Activated CD8-positive, alpha-beta memory T cell treated with anti-CD3 and anti-CD28 coated beads, Interleukin-2, amount 50 U/mL, for 48 hours (primary cell): ENCODE results near the gene NEMF.
"Not testable (repeated sequence)": the region's sequence is repeated elsewhere in the genome, so short reads cannot be mapped to it uniquely, and the experiment has no call there.

ENCODE experiments used
- DNase-seq: peaks from one replicate; pipeline ENCODE4 v3.0.0-alpha.2; 2020

The NEMF gene

DNA sequence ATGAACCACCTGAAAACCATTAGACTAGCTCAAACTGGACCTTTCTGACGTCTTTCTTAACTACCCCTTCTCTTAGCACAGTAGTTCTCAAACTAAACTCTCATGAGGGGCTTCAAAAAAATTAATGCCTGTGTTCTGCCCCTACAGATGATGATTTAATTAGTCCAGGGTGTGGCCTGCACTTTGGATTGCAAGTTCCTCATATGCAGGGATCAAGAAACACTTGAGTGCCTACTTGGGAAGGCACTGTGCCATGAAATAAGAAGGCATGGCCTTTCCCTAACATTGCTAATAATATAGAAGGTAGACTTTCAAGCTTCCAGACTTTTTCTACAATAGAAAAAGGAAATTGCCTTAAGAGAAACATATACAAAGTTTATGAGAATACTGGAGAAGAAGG lies 107.4 kb downstream of the NEMF start:
- DNase-seq: no peak

DNA sequence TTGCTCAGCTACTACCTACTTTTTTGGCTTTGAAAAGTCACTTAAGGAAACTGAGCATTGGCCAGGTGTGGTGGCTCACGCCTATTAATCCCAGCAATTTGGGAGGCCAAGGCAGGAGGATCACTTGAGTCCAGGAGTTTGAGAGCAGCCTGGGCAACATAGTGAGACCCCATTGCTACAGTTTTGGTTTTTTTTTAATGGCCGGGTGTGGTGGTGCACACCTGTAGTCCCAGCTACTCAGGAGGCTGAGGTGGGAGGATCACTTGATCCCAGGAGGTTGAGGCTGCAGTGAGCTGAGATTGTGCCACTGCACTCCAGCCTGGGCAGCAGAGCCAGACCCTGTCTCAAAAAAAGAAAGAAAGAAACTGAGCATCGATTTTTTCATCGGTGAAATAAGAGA lies 116.9 kb downstream of the NEMF start:
- not testable (repeated sequence) for DNase-seq

DNA sequence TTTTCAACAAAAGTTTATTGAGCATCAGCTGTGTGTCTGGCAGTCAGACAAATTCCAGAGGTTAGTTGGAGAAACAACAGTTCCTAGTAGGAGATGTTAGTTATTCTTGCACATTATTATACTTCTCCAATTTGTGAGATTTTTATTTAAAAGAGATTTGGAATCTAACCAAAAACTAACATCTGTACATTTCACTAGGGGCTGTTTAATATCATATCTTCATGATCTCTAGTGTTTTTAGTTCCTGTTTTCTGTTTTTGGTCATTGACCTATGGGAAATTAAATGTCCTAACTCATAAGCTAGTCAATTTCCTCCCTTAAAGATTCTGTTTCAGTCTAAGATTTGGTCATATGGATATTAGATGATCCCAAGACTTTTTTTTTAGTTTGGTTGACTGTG lies 118.8 kb downstream of the NEMF start:
- no peak for DNase-seq

DNA sequence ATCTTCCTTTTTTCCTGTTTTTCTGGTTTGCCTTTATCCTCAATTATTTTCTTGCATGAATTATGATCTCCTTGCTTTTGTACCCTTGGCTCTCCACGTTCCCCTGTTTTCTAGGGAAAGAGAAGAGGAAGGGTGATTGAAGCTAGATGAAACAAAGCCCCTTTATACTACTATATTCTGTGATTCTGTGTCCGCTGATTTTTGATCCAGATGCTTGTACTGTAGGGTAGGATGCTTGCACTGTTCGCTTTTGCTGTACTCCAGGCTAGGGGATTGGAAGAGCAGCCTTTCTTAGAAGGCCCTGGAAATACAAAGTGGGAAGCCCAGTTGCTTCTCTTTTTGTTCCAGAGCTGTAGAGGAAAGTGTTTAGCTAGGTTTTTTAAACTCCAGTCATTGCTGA lies 119.7 kb downstream of the NEMF start:
- no peak for DNase-seq
